ENCODE measurements around the gene ABHD6. TPM values are rescaled to one million over a fixed set of nuclear protein-coding genes. Genes with fewer than 3 reads are reported as not detected.

ABHD6 gene
- total RNA-seq, 1 donor from 2014 or later: 5.2 TPM

- Histone ChIP-seq H3K9ac (ENCODE audit: low read depth in 1 of 3, low read length in 3 of 3) (peak overlapping the region in 1 of 3 donors; percentile 10), H3K27me3 (ENCODE audit: control insufficient read depth in 3 of 3, insufficient read depth in 3 of 3, low read length in 3 of 3) (peaks cover 0 to 8% (median 2%) of the 10 kb centered on the region in 3 donors), H3K9me3 (ENCODE audit: control insufficient read depth in 3 of 3, low read length in 3 of 3) (no peaks in the 10 kb centered on the region), H3K36me3 (ENCODE audit: control insufficient read depth in 3 of 3, insufficient read depth in 3 of 3, low read length in 3 of 3) (no peaks in the 10 kb centered on the region), H3K4me3 (ENCODE audit: low read length in 3 of 3) (no peak overlapping the region), H3K4me1 (ENCODE audit: control insufficient read depth in 3 of 3, insufficient read depth in 3 of 3, low read length in 3 of 3) (no peaks in the 10 kb centered on the region), H3K27ac (ENCODE audit: low read depth, low read length) (no peak overlapping the region)
Measured at GRCh38 chr3:58206406-58207011, 31.1 kb upstream of the ABHD6 start.

DNA sequence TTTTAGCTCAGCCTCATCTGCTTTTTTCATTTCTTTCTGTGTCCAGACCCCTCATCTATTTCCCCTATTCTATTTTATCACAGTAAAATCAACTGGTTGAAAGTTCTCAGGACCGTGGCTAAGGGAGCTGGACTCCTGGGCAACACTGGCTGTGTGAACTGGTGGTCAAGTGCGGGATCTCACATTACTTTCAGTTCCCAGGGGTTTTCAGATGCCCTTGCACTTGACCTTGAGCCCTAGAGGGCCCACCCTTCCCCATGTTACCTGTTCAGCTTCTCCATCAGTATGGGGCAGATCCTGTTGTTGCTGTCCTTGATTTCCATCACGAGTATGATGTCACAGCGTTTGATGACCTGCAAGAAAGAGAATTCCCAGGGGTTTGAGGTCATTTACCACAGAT lies 29.6 kb upstream of the ABHD6 start:
- no peak overlapping the region for H3K27ac ChIP-seq (ENCODE audit: low read depth, low read length)
- no peak overlapping the region for H3K9ac ChIP-seq (ENCODE audit: low read depth in 1 of 3, low read length in 3 of 3)
- no peak overlapping the region for H3K4me3 ChIP-seq (ENCODE audit: low read length in 3 of 3)
- no peaks in the 10 kb centered on the region for H3K9me3 ChIP-seq (ENCODE audit: control insufficient read depth in 3 of 3, low read length in 3 of 3)
- H3K27me3 ChIP-seq (ENCODE audit: control insufficient read depth in 3 of 3, insufficient read depth in 3 of 3, low read length in 3 of 3): peaks cover 0 to 6% (median 2%) of the 10 kb centered on the region in 3 donors
- no peaks in the 10 kb centered on the region for H3K4me1 ChIP-seq (ENCODE audit: control insufficient read depth in 3 of 3, insufficient read depth in 3 of 3, low read length in 3 of 3)
- no peaks in the 10 kb centered on the region for H3K36me3 ChIP-seq (ENCODE audit: control insufficient read depth in 3 of 3, insufficient read depth in 3 of 3, low read length in 3 of 3)

DNA sequence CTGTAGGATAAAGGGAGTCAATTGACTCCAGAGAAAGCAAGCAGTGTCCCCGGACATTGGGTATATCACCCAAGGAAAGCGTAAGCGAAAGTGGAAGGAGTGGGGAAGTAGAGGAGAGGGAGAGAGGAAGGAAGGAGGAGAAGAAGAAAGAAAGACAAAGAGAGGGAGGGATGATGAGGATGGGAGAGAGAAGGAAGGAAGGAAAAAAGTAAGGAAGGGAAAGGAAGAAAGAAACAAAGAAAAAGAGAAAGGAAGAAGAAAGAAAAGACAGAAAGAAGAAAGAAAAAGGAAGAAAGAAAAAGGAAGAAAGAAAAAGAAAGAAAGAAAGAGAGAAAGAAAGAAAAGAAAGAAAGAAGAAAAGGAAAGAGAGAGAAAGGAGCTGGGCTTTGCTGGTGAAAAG lies 27.7 kb upstream of the ABHD6 start:
- H3K27ac ChIP-seq (ENCODE audit: low read depth, low read length): no peak overlapping the region
- no peak overlapping the region for H3K4me3 ChIP-seq (ENCODE audit: low read length in 3 of 3)
- no peak overlapping the region for H3K9ac ChIP-seq (ENCODE audit: low read depth in 1 of 3, low read length in 3 of 3)
- no peaks in the 10 kb centered on the region for H3K9me3 ChIP-seq (ENCODE audit: control insufficient read depth in 3 of 3, low read length in 3 of 3)
- no peaks in the 10 kb centered on the region for H3K36me3 ChIP-seq (ENCODE audit: control insufficient read depth in 3 of 3, insufficient read depth in 3 of 3, low read length in 3 of 3)
- H3K27me3 ChIP-seq (ENCODE audit: control insufficient read depth in 3 of 3, insufficient read depth in 3 of 3, low read length in 3 of 3): peaks cover 0 to 5% (median 2%) of the 10 kb centered on the region in 3 donors
- H3K4me1 ChIP-seq (ENCODE audit: control insufficient read depth in 3 of 3, insufficient read depth in 3 of 3, low read length in 3 of 3): peaks cover 2 to 7% (median 4%) of the 10 kb centered on the region in 3 donors

GRCh38 chr3:58210761-58211460 lies 26.7 kb upstream of the ABHD6 start, which contains the start of gene DNASE1L3:
TSS of gene DNASE1L3 (minus strand) at chr3:58210972. CDS start at chr3:58210906, 66 bp downstream.
- Histone ChIP-seq H3K27ac (ENCODE audit: low read depth, low read length) (no peak within 1 kb of the TSS), H3K9me3 (ENCODE audit: control insufficient read depth in 3 of 3, low read length in 3 of 3) (no peaks in the 10 kb centered on the region), H3K27me3 (ENCODE audit: control insufficient read depth in 3 of 3, insufficient read depth in 3 of 3, low read length in 3 of 3) (peaks cover 0 to 5% (median 2%) of the 10 kb centered on the region in 3 donors), H3K4me1 (ENCODE audit: control insufficient read depth in 3 of 3, insufficient read depth in 3 of 3, low read length in 3 of 3) (peaks cover 2 to 9% (median 6%) of the 10 kb centered on the region in 3 donors), H3K4me3 (ENCODE audit: low read length in 3 of 3) (no peak within 1 kb of the TSS), H3K9ac (ENCODE audit: low read depth in 1 of 3, low read length in 3 of 3) (no peak within 1 kb of the TSS), H3K36me3 (ENCODE audit: control insufficient read depth in 3 of 3, insufficient read depth in 3 of 3, low read length in 3 of 3) (no peaks in the 10 kb centered on the region)

DNA sequence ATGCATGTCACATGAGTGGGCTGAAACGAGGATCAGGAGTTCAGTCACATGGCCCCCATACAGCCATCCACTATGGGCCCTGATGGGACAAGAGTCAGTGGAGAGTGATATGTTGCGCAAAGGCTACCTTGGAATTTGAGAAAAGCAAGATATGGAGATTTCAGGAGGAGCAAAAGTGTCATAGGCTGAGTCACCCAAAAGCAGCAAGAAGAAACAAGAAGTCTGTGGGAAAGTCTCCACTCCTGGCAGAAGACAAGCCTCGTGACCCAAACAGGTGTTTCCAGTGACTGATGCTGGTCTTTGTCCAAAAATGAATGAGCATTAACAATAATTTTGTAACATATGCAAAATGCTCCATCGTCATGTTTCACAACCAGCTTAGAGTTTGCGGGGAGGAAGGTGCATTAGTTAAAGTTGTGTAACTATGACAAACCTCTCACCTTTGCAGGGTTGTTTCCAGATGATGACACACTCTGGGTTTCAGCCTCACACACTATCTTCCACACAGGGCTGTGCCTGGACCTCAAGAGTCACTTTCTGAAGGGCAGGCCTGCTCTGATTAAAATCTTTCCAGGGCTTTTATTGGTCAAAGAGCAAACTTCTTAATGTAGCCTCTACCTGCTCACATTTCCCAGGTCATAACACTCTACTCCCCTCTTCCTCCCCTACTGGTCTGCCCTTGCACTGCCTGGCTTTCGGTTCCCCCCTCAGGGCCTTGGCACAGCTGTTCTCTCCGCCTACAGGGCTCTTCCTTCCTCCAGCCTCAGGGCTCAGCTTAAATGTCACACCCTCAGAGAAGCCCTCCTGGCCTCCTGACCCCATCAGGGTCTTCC lies 22.9 kb upstream of the ABHD6 start:
- Histone ChIP-seq H3K9me3 (ENCODE audit: control insufficient read depth in 3 of 3, low read length in 3 of 3) (no peaks in the 10 kb centered on the region), H3K4me1 (ENCODE audit: control insufficient read depth in 3 of 3, insufficient read depth in 3 of 3, low read length in 3 of 3) (peaks cover 11 to 14% (median 11%) of the 10 kb centered on the region in 3 donors), H3K4me3 (ENCODE audit: low read length in 3 of 3) (no peak overlapping the region), H3K27me3 (ENCODE audit: control insufficient read depth in 3 of 3, insufficient read depth in 3 of 3, low read length in 3 of 3) (no peaks in the 10 kb centered on the region), H3K9ac (ENCODE audit: low read depth in 1 of 3, low read length in 3 of 3) (no peak overlapping the region), H3K27ac (ENCODE audit: low read depth, low read length) (no peak overlapping the region), H3K36me3 (ENCODE audit: control insufficient read depth in 3 of 3, insufficient read depth in 3 of 3, low read length in 3 of 3) (no peaks in the 10 kb centered on the region)

DNA sequence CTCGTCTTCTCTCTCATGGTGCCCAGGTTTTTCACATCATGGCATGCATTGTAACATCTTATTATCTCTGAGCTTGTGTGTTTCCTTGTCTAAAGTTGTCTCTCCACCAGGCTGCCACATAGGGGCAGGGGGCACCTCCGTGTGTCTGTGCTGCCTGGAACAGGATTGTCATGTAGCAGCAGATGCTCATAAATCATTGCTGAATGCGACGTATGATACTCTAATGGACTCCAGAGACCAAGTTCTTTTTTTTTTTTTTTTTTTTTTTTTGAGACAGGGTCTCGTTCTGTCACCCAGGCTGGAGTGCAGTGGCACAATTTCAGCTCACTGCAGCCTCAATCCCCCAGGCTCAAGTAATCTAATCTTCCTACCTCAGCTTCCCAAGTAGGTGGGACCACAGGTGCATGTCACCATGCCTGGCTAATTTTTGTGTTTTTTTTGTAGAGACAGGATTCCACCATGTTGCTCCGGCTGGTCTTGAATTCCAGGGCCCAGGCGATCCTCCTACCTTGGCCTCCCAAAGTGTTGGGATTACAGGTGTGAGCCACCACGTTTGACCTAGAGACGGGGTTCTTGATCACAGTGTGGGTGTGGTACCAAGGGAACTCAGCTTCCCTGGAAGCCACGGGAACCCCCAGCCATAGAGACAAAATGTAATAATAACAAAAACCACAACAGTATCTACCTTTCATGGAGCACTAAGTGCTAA lies 22.1 kb upstream of the ABHD6 start:
- no peak overlapping the region for H3K9ac ChIP-seq (ENCODE audit: low read depth in 1 of 3, low read length in 3 of 3)
- no peak overlapping the region for H3K27ac ChIP-seq (ENCODE audit: low read depth, low read length)
- no peaks in the 10 kb centered on the region for H3K27me3 ChIP-seq (ENCODE audit: control insufficient read depth in 3 of 3, insufficient read depth in 3 of 3, low read length in 3 of 3)
- H3K4me3 ChIP-seq (ENCODE audit: low read length in 3 of 3): no peak overlapping the region
- H3K4me1 ChIP-seq (ENCODE audit: control insufficient read depth in 3 of 3, insufficient read depth in 3 of 3, low read length in 3 of 3): peaks cover 11 to 14% (median 11%) of the 10 kb centered on the region in 3 donors
- no peaks in the 10 kb centered on the region for H3K36me3 ChIP-seq (ENCODE audit: control insufficient read depth in 3 of 3, insufficient read depth in 3 of 3, low read length in 3 of 3)
- H3K9me3 ChIP-seq (ENCODE audit: control insufficient read depth in 3 of 3, low read length in 3 of 3): no peaks in the 10 kb centered on the region

- H3K9ac ChIP-seq (ENCODE audit: low read depth in 1 of 3, low read length in 3 of 3): no peak overlapping the region
- no peaks in the 10 kb centered on the region for H3K27me3 ChIP-seq (ENCODE audit: control insufficient read depth in 3 of 3, insufficient read depth in 3 of 3, low read length in 3 of 3)
- no peak overlapping the region for H3K4me3 ChIP-seq (ENCODE audit: low read length in 3 of 3)
- H3K9me3 ChIP-seq (ENCODE audit: control insufficient read depth in 3 of 3, low read length in 3 of 3): no peaks in the 10 kb centered on the region
- H3K36me3 ChIP-seq (ENCODE audit: control insufficient read depth in 3 of 3, insufficient read depth in 3 of 3, low read length in 3 of 3): no peaks in the 10 kb centered on the region
- peaks cover 11 to 14% (median 11%) of the 10 kb centered on the region in 3 donors for H3K4me1 ChIP-seq (ENCODE audit: control insufficient read depth in 3 of 3, insufficient read depth in 3 of 3, low read length in 3 of 3)
- no peak overlapping the region for H3K27ac ChIP-seq (ENCODE audit: low read depth, low read length)
Measured at GRCh38 chr3:58216496-58217195, 20.9 kb upstream of the ABHD6 start.

DNA sequence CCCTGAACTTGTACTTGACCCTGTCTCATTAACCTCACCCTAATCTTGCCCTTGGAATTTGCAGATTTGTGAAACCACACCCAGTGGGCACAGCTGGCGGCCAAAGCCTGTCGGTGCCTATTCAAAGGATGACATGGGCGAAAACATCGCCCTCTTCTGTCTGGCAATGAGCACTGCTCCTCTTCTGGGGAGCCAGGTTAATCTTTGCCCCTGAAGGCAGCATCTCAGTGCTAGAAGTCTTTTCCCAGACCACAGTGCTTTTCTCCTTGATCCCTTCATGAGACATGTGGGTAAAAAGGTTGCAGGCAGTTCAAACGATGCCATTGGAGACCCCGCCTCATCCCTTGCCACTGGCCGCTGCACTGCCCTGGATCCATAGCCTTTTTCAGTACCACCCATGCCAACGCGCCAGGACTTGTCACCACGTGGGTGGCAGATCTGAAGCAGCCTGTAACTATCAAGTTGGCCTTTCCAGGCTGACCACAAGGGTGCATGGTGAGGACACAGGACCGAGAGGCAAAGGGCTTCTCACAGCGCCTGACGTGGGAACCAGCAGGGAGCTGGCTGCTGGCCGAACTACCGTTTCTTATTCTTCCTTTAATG lies 20.3 kb upstream of the ABHD6 start:
- Histone ChIP-seq H3K4me3 (ENCODE audit: low read length in 3 of 3) (peak overlapping the region in 2 of 3 donors; percentile 19 to 41), H3K9me3 (ENCODE audit: control insufficient read depth in 3 of 3, low read length in 3 of 3) (no peaks in the 10 kb centered on the region), H3K27me3 (ENCODE audit: control insufficient read depth in 3 of 3, insufficient read depth in 3 of 3, low read length in 3 of 3) (no peaks in the 10 kb centered on the region), H3K9ac (ENCODE audit: low read depth in 1 of 3, low read length in 3 of 3) (peak overlapping the region in 1 of 3 donors; percentile 11), H3K36me3 (ENCODE audit: control insufficient read depth in 3 of 3, insufficient read depth in 3 of 3, low read length in 3 of 3) (no peaks in the 10 kb centered on the region), H3K27ac (ENCODE audit: low read depth, low read length) (no peak overlapping the region), H3K4me1 (ENCODE audit: control insufficient read depth in 3 of 3, insufficient read depth in 3 of 3, low read length in 3 of 3) (peaks cover 11 to 14% (median 11%) of the 10 kb centered on the region in 3 donors)

- Histone ChIP-seq H3K4me1 (ENCODE audit: control insufficient read depth in 3 of 3, insufficient read depth in 3 of 3, low read length in 3 of 3) (peaks cover 11 to 14% (median 11%) of the 10 kb centered on the region in 3 donors), H3K27me3 (ENCODE audit: control insufficient read depth in 3 of 3, insufficient read depth in 3 of 3, low read length in 3 of 3) (no peaks in the 10 kb centered on the region), H3K4me3 (ENCODE audit: low read length in 3 of 3) (no peak overlapping the region), H3K27ac (ENCODE audit: low read depth, low read length) (no peak overlapping the region), H3K9ac (ENCODE audit: low read depth in 1 of 3, low read length in 3 of 3) (no peak overlapping the region), H3K9me3 (ENCODE audit: control insufficient read depth in 3 of 3, low read length in 3 of 3) (no peaks in the 10 kb centered on the region), H3K36me3 (ENCODE audit: control insufficient read depth in 3 of 3, insufficient read depth in 3 of 3, low read length in 3 of 3) (no peaks in the 10 kb centered on the region)
Measured at GRCh38 chr3:58218904-58219303, 18.7 kb upstream of the ABHD6 start.
